Esophagus mucosa (tissue), 1 donor: ENCODE data around the gene UTS2R. TPM values are rescaled to one million over a fixed set of nuclear protein-coding genes. Genes with fewer than 3 reads are reported as not detected.

ENCODE experiments used
- ATAC-seq: fragments of 200-7000 bp; cut with Tn5 transposase; one replicate; pipeline ENCODE4 v1.9.1; 2020
- total RNA-seq: library from RNA; stranded (reverse); gene quantifications from one replicate; pipeline ENCODE4 v1.2.4, GENCODE V29; 2023
- donor health status: DM: yes; HTN: yes; CAD: no.

UTS2R gene
- total RNA-seq, 1 donor from 2014 or later: not detected

DNA sequence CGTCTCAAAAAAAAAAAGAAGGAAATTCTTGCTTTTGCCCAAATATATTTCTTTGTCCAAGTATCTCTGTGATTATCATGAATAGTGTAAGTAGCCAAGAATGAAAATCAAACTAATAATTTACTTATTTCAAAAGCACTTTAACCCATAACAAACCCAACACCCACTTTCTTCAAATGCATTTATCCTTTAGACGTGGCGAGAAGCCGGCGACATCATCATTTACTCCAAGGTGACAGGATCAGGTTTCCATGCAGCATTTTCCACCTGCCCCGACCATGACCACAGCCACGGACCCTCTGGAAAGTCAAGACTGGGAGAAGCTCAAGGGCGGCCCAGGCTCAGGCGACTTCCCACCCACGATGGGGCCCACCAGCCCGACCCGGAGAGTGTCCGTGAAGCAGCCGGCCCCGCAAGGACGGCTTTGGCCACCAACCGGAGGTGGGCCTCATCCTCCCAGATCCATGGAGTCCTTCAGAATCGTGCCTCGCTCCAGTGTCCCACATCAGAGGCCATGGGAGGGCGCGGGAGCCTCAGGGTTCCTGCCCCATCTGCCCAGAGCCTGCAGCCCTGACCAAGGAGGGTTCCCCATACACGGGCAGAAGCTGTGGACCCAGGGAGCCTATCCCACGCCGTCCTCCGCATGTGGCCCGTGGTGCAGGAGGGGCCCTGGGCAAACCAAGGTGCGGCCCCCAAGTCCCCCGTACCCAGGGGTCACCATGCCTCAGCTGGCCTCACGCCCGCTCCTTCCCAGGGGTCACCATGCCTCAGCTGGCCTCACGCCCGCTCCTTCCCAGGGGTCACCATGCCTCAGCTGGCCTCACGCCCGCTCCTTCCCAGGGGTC, 18.7 kb downstream of the UTS2R start:
- peak; percentile 10 for ATAC-seq

DNA sequence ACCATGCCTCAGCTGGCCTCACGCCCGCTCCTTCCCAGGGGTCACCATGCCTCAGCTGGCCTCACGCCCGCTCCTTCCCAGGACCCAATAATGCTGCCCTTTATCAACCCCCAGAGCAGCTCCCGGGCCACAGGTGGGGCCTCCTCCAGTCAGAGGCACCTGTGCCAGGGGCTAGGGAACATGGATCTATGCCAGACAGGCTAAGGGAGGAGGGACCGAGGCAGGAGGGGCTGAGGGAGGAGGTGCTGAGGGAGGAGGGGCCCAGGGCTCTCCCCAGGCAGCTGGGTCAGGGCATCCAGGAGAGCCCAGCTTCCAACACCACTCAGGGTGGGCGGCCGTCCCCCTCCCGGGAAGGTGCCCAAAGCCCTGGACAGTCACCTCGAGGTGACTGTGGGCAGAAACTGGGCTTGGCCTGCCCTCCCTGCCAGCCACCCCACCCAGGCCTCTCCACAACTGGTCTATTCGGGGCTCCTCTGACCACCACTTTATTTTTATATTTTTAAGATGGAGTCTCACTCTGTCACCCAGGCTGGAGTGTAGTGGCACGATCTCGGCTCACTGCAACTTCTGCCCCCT, 19.4 kb downstream of the UTS2R start:
- ATAC-seq: no peak

DNA sequence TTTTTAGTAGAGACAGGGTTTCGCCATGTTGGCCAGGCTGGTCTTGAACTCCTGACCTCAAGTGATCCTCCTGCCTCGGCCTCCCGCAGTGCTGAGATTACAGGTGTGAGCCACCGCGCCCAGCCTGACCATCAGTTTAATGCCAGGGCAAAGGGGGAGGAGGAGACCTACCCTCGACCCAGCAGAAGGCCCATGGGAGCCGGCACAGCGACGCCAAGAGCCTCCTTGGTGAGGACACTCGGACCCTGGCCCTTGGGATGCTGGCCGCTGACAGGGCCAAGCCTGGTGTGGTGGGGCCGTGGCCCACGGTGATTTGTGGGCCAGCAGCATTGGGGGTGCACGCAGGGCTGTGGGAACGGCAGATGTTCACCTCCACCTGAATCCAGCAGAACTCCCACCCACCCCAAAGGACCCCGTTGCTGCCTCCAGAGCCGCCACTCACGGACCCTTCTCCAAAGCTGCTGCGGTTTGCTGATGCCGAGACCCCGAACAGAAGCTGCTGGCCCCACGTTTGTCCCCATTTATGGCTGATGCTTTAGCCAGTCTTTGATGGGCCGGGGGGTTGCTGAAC, 20.0 kb downstream of the UTS2R start:
- ATAC-seq: no peak

DNA sequence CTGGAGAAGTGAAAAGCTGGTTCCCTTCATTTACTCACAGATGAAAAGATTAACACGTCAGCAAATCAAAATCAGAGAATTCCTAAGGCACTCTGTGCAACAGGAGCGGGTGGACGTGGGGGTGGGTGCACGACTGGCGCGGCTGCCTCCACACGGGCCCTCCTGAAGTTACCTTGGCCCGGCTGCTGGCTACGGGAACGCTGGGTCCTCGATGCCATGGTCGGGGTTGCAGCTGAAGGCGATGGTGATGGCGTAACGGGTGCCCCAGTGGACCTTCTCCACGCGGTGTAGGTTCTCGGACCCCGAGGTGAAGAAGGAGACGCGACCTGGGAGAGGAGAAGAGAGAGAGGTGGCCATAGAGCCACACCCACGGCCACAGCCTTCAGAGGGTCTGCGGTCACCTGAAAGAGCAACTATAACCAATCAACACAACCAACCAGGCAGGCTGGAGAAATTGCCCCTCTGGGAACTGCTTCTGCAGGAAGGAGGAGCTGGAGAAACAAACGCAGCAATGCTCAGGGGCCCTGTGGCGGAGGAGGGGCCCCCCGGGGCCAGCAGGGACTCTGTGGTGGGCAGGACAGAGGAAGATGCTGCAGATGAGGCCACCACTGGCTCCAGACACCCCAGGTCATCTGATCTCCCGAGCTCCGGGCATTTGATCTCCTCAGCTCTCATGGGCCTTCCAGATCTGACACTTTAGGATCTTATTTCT, 20.8 kb downstream of the UTS2R start:
- ATAC-seq: no peak

DNA sequence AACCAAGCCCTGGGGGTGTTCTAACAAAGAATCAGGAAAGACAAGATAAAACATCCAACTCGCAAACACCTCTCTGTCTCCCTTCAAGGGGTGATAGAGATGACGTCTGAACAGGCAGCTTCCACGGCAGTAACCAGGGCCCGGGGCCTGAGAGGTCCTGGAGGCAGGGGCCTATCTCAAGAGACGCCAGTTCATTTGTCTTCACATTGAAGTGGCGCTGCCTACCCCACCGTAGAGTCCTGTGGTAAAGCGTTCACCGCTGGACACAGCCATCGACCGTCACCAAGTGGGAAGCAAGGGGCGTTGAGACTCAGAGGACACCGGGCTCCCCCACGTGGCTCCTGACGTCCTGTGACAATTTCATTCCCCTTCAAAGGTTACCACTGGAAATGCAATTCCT, 21.4 kb downstream of the UTS2R start:
- no peak for ATAC-seq

DNA sequence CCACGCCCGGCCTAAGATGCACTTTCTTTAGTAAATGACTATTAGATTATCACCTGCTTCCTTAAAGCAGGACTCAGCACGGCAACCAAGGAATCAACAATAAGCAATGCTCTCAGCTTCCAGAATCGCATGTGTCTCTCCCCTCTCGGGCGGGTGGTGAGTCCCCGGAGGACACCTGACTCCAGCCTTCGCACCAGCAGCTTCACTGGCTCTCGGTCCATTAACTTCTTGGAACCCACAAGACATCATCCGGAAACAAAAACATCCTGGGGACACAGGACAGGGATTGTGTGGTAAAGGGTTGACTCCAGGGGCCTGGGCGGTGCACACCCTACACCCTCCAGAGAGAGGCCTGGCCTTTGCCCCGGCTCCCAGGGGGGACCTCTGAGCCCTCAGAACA, 22.7 kb downstream of the UTS2R start:
- no peak for ATAC-seq

DNA sequence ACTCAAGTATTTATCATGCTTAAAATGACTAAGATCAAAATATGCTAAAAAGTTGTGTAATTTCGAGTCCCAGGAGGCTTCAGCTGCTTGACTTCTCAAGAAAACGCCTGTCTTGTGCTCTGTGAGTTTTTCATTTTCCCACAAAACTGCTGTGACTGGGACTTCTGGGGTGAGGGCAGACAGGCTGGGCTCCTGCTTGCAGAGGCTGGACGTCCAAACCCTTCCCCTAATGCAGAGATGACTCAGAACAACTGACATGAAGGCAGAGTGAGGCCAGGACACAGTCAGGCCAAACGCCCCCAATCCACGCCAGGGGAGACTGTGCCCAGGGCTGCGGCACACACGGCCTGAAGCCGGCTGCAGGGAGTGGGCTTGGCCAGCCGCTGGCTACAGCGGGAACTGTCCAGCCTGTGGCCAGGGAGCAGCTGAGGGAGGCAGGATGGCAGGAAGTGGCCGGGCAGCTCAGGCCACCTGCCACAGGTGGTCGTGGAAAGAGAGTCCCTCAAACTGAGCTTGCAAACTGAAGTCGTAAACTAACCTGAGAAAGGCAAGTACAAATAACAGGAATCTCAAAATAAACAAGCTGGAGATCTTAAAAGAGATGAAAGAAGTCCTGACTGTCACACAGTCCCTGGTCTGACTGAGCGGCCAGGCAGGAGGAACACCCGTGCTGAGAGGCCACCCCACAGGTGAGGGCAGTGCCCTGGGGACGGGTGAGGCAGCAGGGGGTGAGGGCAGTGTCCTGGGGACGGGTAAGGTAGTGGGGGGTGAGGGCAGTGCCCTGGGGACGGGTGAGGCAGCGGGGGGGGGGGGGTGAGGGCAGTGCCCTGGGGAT, 25.3 kb downstream of the UTS2R start:
- no peak for ATAC-seq

DNA sequence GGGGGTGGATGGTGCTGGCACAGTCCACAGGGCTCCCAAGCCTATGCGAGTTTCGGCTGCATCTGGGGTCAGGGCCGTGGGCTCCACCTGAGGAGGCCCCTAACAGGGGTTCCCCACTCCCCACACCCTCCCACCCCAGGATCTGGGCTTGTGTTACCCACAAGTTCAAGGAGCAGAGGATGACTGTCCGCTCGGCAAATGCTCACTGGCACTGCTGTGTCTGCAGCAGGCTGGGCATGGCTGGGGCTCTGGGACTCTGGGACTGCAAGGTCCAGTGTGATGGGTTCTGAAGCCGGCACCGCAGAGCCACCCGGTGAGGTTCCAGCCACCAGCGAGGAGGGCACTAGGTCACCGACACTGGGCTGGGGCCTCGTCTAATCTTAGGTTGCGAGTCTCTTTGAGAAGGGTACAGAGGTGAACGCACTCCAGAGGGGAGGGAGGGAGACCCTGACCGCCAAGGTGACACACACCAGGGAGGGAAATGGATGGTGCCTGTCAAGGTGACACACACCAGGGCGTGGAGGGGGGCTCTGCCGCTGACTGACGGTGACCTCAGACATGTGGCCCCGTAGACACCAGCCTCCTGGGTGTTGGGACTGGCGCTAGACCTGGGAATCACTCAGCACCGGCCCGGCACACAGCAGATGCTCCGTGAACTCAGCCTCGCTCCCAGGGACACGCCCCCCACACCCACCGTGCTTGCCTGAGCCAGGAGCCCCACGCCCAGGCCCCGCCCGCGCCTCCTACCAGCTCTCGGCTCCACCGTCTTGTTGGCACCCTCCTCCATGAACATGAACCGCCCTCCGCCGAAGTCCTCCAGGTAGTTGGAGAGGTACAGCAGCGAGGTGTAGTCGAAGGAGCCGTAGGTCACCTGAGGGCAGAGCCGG, 26.1 kb downstream of the UTS2R start:
- ATAC-seq: peak; percentile 26

DNA sequence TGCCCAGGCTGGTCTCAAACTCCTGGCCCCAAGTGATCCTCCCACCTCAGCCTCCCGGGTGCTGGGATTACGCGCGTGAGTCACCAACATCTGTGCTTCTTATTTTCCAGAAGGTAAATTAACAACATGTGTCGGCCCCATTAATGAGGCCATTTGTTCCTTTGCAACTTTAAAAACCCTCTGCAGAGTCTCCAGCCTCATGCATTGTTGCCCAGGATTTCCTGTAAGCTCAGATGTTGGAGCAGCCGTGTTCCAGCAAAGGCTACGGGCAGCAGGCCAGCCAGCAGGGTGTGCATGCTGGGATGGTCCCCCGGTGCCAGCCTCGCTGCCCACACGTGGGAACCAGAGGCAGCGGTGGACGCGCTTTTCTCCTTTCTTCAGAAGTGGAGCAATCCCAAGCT, 27.5 kb downstream of the UTS2R start:
- no peak for ATAC-seq

DNA sequence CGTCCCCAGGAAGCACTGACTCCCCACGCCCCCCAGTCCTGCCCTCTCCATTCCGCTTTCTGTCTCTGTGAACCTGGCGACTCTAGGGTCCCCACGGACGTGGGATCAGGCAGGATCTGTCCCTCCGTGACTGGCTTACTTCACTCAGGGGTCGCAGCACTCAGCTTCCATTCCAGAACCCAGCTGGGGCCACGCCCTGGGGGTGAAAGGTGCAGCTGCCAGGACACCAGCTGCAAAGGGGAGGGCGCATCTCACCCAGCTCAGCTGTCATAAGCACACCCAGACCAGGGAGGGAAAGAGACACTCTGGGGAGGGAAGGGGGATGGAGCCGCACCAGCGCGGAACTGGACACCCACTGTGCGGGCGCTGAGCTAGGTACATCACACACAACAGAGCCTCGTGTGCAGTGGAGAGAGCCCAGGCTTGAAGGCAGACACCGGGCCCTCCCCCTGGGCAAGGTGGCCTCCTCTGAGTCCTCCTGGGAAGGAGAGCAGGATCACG, 28.1 kb downstream of the UTS2R start:
- peak; percentile 19 for ATAC-seq

DNA sequence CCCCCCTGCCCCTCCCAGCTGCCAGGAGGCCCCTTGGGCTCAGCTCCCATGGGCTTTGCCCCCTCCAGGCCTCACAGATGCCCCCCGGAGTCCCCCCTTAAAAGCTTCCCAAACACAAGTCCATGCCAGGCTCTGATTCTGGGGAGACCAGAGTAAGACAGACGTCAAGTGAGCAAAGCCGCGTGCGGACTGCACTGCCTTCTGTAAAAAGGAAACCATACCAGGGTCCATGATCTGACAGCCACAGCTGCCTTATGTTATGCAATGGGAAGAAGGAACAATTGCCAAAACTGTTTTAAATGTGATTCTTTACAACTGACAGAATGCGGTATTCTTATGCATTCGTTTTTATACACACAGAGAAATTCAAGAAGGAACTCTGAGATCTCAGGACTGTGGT, 28.6 kb downstream of the UTS2R start:
- no peak for ATAC-seq

DNA sequence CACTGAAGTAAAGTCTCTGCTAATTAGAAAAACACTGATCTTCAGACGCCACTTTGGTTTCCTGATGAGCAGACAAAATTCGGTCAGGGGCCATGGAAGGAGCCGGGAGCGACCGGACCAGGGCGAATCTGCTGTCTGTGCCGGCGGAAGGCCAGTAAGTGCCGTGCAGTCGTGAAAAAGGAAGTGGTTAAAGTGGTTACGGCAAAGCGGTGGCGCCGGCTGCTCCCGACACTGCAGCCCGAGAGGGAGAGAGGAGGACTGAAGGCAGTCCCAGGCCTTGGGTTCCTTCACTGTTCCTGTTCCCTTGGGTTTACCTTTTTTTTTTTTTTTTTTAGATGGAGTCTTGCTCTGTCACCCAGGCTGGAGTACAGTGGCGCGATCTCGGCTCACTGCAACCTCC, 29.3 kb downstream of the UTS2R start:
- no peak for ATAC-seq

DNA sequence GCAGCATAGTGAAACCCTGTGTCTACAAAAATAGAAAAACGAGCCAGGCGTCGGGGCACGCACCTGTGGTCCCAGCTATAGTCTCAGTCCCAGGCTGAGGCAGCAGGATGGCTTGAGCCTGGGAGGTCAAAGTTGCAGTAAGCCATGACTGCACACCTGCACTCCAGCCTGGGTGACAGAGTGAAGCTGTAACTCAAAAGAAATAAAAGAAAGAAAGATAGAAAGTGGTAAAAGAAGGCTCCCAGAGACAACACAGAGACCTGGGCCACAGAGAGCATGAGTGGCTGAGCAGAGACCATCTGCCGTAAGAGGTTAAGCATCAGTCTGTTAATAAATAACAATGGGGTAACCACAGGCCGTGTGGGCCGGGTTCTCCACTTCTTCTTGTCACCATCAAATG, 31.3 kb downstream of the UTS2R start:
- no peak for ATAC-seq

DNA sequence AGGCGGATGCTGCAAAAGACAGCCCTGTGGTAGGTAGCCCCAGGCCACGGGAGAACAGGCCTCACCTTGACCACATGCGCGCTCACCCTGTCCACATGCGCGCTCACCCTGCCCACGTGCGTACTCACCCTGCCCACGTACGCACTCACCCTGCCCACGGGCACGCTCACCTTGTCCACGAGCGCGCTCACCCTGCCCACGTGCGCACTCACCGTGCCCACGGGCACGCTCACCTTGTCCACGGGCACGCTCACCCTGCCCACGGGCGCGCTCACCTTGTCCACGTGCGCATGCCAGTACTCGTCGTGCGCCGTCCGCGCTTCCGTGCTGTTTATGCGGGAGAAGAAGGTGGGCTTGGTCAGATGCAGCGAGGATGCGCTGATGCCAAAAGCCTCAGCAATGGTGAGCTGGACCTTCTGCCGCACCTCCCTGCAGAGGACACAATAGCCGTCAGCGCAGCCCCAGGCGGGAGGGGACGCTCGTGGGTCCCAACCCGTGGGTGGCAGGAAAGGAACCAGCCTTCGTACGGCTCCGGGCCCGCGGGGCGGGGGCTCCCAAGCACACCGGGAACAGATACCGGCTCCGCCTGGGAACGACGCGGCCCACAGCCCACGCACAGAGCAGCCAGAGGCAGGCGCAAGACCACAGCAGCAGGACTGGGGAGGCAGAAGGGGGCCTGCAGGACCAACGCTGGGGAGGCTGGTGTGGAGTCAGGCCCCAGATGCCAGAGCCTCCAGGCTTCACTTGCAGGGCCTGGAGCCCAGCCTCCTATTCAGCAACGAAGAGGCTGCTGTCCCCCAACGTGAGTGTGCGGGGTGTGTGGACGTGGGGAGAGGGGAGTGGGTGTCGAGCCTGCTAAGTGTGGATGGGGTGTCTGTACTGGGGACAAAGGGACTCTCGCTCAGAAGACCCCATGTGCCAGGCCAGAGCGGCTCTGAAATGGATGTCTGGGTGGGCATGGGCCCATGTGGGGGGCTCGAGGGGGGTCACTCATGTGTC, 32.4 kb downstream of the UTS2R start:
- ATAC-seq: peak; percentile 49

DNA sequence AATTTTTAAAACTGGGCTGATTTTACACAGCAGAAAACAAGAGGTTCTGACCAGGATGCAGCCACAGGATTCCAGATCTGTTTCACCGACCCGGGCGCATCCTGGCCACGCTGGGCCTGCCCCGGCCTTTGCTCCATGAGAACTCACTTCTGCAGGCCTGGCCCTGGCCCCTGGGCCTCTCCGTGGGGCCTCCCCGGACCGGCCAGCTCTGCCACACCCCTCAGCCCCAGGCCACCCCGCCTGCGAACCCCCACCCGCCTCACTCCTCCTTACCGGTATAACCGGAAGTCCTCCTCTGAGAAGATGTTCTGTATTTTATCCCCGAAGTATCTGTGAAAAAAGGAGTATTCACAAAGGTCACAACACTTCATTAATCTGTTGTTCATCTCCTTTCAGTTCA, 33.5 kb downstream of the UTS2R start:
- ATAC-seq: no peak

DNA sequence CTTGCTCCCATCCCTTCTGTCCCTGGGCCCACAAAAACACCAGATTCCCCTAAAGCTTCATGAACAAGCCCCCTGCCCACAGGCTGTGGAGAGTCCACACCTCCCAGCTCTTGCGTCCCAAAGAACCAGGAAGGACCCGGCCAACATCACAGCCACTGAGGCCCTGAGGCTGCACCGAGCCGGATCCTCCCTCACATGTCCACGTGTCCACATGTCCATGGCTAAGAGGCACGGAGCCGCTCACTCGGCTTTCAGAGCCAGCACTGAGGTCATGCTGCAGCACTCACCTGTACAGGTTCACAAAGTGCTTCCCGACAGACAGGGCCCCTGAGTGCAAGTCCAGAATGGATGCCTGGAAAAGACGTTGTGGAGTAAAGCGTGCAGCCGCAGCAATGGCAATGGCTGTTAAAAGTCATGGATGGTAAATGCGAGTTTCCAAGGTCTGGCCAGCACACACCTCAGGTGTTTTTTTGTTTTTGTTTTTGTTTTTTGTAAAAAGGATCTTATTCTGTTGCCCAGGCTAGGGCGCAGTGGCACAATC, 34.6 kb downstream of the UTS2R start:
- ATAC-seq: no peak

DNA sequence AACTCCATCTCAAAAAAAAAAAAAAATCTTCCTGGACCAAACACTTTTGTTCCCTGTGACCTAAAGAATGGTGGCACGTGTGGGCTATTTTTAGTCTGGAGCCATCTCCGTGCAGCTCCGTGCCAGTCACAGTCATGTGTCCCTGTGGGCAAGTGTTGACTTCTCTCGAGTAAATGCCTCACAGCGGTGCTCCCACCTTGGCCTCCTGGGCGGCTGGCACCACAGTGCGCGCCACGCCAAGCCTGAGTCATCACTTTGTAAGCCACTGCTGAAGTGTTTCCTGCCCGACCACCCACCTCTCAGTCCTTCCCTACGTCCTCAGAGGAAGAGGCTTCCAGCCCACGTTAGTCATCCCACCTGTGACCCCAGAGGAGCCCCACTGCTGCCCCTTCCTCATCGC, 35.7 kb downstream of the UTS2R start:
- ATAC-seq: no peak

DNA sequence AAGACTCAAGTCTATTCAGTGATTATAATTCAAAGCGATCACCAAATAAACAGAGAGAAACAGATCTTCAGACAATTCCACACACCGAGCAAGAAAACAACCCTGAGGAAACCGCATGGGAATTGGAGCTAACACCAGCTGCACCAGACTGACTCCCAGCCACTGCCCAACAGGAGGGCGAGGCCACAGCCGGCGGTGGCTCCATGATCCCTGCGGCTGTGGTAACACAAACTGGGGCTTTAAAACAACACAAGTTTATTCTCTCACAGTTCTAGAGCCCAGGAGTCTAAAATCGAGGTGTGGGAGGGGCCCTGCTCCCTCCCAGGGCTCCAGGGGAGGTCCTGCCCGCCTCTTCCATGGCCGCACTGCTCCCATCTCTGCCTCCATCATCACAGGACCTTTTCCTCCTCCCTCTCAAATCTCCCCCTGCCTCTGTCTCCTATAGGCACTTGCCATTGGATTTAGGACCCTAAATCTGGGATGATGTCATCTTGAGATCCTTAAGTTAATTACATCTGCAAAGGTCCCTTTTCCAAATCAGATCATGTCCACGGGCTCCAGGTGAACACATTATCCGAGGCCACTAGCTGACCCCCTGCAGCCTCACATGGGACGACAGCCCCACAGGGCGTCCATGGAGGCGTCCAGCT, 36.8 kb downstream of the UTS2R start:
- no peak for ATAC-seq

DNA sequence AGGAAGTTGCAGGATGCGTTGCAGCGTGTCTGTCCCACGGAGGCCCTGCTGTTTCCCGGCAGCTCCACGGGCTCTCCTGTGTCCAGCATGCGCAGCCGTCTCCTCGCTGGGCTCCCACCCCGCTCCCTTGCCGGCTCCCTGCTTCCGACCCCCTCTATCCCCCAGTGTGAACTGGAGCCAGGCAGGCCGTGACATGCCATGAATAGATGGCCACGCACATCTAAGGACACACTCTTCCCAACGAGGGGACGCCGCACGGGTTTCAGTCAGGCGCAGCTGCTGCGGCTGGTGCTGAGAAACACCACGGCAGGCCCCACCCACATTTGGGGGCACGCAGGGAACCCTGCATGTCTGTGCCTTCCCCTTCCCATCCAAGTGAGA, 37.4 kb downstream of the UTS2R start:
- ATAC-seq: no peak
